Caki2 (cell line): ENCODE measurements around the gene PKDCC. TPM values are rescaled to one million over a fixed set of nuclear protein-coding genes. Genes with fewer than 3 reads are reported as not detected.
A peak's percentile ranks its signal among the peaks of the same experiment; 100 is the strongest.
"Not testable (repeated sequence)": the region's sequence is repeated elsewhere in the genome, so short reads cannot be mapped to it uniquely, and the experiment has no call there.

Source experiments
- DNase-seq: peaks from one replicate; pipeline ENCODE4 v3.0.0-alpha.2; 2015; ENCODE audit warnings: low read depth
- in situ Hi-C: cut with HindIII; loops from 2 replicates; pipeline ENCODE4 v1.10.0; 2016; ENCODE audit warnings: low sequenced_read_pairs, low pct_unique_long_range_greater_than_20kb, mixed read lengths
- total RNA-seq: library from RNA; depleted of rRNA; stranded (reverse); fragments of >200 nt; shearing (Covaris generic); gene quantifications from 2 replicates; pipeline ENCODE4 v1.2.3, GENCODE V29; 2014; ENCODE audit warnings: low replicate concordance

The PKDCC gene
- total RNA-seq, 1 experiment from 2014 or later = 2.1 TPM

DNA sequence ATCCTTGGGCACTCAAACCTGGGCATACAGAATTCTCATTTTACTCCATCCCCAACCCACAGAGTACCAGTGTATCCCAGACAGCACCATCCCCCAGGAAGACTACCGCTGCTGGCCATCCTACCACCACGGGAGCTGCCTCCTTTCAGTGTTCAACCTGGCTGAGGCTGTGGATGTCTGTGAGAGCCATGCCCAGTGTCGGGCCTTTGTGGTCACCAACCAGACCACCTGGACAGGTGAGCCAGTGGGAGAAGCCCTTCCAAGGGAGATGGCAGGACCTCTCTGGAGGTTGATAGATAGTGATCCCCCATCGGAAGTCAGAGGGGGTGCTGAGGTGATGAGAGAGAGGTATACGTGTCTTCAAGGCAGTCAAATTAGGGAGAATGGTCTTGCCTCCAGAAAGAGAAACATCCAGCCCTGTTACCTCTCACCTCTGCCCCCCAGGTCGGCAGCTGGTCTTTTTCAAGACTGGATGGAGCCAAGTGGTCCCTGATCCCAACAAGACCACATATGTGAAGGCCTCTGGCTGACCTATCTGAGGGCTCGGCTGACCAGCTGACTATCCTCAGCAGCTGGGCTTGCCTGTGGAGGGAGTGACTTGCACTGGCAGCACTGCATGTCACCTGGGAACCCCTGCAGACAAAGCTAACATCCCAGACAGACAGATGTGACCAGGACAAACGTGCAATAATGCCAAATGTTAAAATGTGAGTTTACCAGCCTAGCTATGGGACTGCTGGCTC lies 9.5 kb downstream of the PKDCC start:
- no peak for DNase-seq
- in situ Hi-C loops = no loop called here

GRCh38 chr2:42057902-42058450 lies 10.2 kb downstream of the PKDCC start:
- in situ Hi-C loops = no loop called here
- DNase-seq = no peak

DNA sequence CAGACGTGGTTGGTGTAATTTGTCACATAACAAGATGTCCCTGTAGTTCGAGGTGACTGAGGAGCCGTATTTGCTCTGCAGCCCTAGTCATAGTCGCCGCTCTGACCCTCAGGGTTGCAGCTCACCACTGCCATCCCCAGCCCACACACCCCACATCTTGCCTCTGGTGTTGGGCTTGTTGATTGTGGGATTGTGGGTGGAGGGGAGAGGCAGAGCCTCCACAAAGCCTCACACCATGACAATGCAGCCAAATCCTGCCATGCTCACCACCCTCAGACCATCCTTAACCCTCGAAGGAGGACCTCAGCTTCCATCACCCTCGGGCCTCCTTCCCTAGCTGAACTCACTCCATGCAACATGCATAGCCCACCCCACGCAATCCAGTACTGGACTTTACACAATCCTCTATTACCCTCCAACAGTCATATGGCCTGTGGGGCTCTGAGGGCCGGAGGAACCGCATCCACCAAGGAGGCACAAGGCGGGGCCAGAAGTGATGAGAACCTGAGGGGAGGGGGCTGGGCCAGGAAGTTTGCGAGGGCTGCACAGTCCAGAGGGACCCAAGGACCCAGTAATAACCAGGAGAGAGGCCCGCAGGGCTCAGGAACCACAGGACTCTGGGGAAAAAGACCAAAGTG lies 11.6 kb downstream of the PKDCC start:
- in situ Hi-C loops = no loop called here

DNA sequence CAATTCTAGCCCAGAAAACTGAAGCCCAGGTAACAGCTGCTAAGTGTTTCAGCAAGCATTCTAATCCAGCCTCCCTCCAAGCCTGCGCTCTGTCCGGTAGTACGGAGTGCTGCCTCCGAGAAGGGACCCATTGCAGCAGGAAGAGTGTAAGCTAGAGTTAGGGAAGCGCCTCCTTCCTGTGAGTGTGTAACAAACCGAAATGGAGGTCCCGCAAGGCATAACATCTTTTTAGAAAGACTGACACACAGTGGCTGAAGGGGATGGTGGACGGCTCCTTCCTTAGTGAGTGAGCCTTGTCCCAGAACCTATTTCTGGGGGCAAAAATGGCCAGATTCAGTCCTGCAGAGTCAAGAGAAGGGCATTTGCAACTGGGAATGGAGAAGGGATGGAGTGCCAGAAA lies 12.2 kb downstream of the PKDCC start:
- in situ Hi-C loops = no loop called here
- DNase-seq = no peak

More for the DNA sequence above, 11.6 kb downstream of the PKDCC start:
- no peak for DNase-seq

DNA sequence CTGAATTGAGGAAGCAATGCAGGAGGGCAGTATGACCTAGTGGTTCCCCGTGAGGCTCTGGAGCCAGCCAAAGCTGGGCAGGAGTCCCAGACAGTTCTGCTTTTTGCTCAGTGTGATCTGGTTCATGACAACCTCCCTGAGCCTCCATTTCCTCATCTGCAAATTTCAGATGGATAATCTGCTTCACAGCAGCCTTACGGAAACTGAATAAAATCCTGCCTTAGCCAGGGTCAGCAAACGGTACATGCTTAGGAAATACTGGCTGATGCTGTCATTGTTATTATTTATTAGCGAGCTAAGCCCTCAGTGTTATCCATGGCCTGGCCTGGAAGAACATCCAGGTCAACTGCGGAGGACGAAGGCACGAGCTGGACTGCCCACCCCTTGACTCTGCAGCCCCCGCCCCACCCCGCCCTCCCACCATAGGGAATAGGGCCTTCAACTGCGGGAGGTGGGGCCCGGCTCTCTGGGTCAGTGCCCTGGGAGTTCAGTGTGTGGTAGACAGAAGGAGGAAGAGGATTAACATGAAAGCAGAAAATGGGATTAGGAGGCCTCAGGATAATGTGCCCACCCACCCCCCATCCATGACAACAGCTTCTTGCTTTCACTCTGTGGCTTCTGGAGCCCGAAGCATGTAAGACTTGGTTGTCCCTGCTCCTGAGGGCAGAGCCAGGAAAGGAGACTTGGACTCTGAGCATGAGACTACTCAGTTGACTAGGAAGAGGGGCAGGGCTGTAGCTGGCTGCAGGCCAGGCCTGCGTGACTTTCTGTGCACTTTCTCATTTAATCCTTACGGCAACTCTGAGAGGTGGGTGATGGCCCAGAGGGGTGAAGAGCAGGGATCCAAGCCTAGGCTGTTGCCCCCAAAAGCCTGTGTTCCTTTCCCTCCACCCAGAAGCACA lies 13.1 kb downstream of the PKDCC start:
- DNase-seq = no peak
- in situ Hi-C loops = no loop called here

DNA sequence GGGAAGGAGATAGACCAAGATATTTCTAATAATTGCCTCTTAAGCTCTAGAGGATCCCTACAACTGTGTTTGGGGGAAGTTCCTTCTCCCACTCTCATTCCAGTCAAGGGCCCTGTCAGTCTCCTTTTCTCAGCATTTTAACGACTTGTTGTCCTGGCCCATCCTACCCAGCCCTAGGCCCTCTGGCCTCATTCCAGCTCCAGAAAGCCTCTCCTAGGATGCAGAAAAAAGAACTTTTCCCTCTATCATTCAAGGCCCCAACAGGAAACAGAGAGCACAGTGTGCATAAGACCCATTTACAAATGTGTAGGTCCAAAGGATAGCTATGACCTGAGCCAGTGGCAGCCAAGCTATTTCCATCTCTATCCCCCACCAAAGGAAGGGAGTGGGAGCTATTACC lies 14.0 kb downstream of the PKDCC start:
- in situ Hi-C loops = no loop called here
- no peak for DNase-seq

DNA sequence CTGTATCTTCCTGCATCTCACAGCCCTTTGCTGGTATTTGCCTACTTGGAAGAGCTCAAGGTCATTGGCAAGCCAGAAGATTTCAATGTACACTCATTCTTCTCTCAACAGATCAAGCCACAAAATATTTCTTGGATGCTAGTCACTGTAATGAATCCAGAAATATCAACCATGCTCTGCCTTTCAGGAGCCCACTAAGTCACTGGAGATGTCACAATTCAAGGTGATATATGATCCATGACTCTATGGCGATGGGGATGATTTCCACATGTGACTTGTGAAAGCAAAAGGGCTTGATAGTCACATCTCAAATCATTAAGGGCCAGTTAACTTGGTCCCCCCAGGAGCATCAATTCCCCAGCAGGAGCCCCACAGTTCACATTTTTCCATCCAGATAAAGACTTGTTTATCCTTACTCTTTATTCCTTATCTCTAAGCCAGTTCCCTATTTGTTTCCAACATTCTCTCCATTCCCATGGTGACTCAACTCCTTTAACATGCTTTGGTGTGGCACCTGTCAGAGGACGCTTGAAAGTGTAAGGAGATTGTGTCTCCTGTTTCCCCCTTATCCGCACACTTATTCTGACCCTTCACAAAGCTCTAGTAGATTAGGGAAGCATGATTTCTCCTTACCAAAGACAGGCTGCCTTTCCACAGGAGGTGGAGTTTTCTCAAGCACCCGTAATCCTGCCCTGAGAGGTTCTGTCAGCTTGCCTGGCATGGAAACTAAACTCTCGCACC lies 15.8 kb downstream of the PKDCC start:
- in situ Hi-C loops = no loop called here
- no peak for DNase-seq

DNA sequence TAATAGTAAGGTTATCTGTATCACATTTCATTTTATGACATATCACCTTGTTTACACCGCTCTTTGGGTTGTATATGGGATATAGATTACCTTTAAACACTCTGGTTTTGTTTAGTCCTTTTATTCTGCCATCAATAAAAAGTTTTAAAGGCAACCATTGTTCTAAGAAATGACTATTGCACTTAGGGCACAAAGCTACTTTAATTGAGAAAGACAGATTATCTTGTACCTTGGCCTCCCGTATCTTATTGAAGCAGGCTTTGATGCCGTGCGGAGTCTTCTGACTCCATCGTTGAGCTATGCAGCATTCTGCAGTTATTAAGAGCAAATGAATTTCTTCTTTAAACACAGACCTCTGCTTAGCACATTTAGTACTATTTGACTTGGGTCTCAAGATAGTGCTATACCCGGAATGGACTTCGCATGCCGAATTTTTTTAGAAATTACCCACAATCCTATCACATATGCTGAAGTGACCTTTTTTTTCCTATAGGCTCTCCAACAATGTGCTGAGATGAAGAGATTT lies 16.7 kb downstream of the PKDCC start:
- DNase-seq = no peak

GRCh38 chr2:42065753-42066152 lies 17.9 kb downstream of the PKDCC start:
- in situ Hi-C loops, DNase-seq: not testable (repeated sequence)

More for the DNA sequence above, 16.7 kb downstream of the PKDCC start:
- in situ Hi-C loops = no loop called here

GRCh38 chr2:42067001-42067400 lies 19.2 kb downstream of the PKDCC start:
- in situ Hi-C loops, DNase-seq: not testable (repeated sequence)

GRCh38 chr2:42067521-42067920 lies 19.7 kb downstream of the PKDCC start:
- no peak for DNase-seq
- in situ Hi-C loops = no loop called here

GRCh38 chr2:42068571-42069178 lies 20.9 kb downstream of the PKDCC start:
- DNase-seq = no peak
- in situ Hi-C loops = no loop called here

DNA sequence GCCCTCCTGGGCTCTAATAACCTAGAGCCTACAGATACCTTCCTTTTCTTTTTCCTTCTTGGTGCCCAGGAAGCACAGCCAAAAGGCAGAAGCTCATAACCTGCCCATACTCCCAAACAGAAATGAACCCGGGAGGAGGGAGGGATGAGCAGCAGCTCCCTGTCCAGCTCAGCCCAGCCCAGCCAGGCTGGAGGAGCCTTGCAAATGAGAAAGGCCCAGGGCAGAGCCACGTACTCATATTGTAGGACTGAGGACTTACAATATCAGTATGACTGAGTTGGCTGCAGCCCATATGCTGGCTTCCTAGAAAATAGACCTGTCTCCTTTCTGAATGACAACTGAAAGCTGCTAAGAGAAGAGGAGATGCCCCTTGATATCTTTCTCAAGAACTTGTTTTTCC lies 21.7 kb downstream of the PKDCC start:
- in situ Hi-C loops = no loop called here
- no peak for DNase-seq

- in situ Hi-C loops = no loop called here
- DNase-seq = peak; percentile 28
Observed at GRCh38 chr2:42071791-42072190, 24.0 kb downstream of the PKDCC start.

DNA sequence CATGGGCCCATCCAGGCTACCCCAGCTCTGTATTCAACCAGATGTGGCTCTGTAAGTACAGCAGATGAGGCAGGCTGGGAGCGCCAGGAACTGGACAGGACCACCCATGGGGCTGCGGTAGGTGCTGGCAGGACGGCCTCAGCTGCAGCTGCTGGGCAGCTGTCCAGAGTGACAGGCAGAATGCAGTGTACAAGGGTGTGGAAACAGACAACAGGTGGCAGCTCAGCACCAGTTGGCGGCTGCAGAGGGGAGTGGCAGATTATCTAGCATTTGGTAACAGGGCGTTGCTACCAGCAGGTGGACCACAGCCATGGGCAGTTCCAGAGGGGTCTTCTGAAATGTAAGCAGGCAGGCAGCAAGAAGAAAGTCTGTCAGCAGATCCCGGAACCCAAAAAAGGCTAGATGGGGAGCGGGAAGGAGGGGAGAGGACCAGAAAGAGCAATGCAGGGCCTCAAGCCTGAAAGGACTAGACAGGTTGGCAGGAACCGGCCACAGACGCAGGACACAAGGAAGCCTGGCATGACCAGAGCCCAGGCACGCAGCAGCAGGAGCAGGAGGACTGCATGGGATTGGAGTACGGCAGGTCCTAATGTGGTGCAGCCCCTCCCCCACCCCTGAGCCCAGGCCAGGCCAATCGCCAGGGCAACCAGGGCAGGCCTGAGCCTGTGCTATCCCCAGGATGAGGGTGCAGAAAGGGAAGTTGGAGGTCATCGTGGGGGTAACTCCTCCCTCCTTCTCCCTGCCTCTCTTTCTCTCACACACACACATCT lies 24.7 kb downstream of the PKDCC start:
- in situ Hi-C loops = no loop called here
- no peak for DNase-seq

DNA sequence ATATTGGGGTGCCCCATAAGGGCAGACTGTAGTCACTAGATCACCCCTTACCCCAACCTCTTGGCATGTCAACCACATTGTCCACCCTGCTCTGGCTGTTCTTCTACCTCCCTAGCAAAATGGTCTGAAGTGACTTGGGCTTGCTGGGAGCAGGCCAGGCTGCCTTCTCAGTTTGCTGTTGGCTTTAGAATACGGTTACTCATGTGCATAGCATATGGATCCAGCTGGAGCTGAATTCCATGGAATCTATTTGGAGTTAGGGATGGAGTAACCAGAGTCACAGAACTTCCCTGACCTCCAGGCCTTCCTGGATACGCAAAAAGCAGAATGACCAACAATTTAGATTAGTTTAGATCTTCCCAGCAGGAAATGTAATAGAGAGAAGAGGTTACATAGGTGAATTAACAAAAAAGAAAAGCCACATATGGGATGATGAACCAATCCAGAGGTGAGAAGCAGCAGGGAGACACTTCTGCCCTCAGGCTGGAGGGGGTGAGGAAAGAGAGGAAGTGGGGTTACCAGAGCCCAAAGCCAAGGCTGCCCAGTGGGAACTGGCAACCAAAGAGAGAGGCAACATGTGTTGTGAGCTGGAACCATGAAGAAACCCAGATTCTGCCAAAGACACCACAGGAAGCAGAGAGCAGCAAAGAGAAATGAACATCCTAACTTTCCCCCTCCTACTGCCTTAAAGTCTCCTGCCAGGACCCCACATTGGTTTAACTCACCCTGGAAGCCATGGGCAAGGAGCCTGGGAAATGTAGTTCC lies 26.1 kb downstream of the PKDCC start:
- in situ Hi-C loops = no loop called here
- no peak for DNase-seq
